ENCODE data around the gene COL23A1. TPM values are rescaled to one million over a fixed set of nuclear protein-coding genes. Genes with fewer than 3 reads are reported as not detected.

Gene COL23A1
- total and polyA plus RNA-seq, 2 of the 8 experiments (the other 6 are each of a cell fraction or from before 2014, with no cell fraction given) = 3.1 to 4.7 TPM

DNA sequence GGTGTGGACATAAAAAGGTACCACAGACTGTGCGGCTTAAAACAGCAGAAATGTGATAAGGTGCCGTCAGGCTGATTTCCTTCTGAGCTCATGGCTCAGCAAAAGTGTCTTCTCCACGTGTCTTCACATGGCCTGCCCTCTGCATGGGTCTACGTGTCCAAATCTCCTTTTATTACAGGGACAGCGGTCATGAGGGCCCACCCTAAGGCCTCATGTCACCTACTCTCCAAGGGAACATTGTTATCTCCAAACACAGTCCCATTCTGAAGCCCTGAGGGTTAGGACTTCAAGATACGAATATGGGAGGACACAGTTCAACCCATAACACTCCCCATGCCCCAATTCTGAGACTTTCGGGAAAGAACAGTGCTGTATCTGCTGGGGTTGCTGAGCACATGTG lies 35.2 kb downstream of the COL23A1 start (continued):
- TF ChIP-seq KDM1A (IDR thresholded peaks at IDR 0.05; ENCODE audit: borderline replicate concordance, low read length) (no peak), GABPA (IDR thresholded peaks at IDR 0.05; ENCODE audit: borderline replicate concordance, insufficient read depth, low read length) (no peak), BRCA1 (IDR thresholded peaks at IDR 0.05; ENCODE audit: low read depth, low read length) (no peak), TEAD4 (IDR thresholded peaks at IDR 0.05; ENCODE audit: low read depth, low read length) (no peak), TCF12 (IDR thresholded peaks at IDR 0.05; ENCODE audit: low read depth, low read length) (no peak), HDAC6 (IDR thresholded peaks at IDR 0.05; ENCODE audit: low read depth, low read length) (no peak), POLR2A (IDR thresholded peaks at IDR 0.05; ENCODE audit: control extremely low read depth in 1 of 2, low read depth in 2 of 2, low read length in 2 of 2) (no peak)

Measured in H1 (cell line).